ENCODE results near the gene EPHB1. TPM values are rescaled to one million over a fixed set of nuclear protein-coding genes. Genes with fewer than 3 reads are reported as not detected.
"Not testable (repeated sequence)": the region's sequence is repeated elsewhere in the genome, so short reads cannot be mapped to it uniquely, and the experiment has no call there.

The EPHB1 gene
- total and polyA plus RNA-seq, 4 donors: 0.23 to 1.7 (median 0.52) TPM

DNA sequence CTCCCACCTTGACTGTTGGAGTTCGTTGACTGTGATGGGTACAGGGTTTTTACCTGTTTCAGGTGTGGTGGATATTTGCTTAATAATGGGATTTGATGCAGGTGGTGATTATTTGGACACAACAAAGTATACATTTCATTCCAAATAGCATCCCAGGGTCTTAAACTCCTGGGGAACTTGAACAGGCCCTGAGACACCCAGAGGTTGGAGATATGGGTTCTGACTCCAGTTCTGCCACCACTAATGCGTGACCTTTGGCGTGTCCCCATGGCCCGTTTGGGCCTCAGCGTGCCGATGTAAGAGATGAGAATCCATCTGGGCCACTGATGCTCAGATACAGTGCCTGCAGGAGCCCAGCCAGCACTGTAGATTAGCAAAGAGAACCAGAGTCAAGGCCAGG, 264.5 kb downstream of the EPHB1 start:
- WGBS: 84% methylated on average over 6 of the region's 6 CpGs
- H3K4me1 ChIP-seq (ENCODE audit: control insufficient read depth in 4 of 4, insufficient read depth in 4 of 4, low read length in 3 of 4): no peaks in the 10 kb centered on the region
- TF ChIP-seq GABPA (IDR thresholded peaks at IDR 0.05 in 1 of 2, conservative IDR thresholded peaks at IDR 0.05 in 1 of 2): no peak
- TF ChIP-seq, protein P1, sequence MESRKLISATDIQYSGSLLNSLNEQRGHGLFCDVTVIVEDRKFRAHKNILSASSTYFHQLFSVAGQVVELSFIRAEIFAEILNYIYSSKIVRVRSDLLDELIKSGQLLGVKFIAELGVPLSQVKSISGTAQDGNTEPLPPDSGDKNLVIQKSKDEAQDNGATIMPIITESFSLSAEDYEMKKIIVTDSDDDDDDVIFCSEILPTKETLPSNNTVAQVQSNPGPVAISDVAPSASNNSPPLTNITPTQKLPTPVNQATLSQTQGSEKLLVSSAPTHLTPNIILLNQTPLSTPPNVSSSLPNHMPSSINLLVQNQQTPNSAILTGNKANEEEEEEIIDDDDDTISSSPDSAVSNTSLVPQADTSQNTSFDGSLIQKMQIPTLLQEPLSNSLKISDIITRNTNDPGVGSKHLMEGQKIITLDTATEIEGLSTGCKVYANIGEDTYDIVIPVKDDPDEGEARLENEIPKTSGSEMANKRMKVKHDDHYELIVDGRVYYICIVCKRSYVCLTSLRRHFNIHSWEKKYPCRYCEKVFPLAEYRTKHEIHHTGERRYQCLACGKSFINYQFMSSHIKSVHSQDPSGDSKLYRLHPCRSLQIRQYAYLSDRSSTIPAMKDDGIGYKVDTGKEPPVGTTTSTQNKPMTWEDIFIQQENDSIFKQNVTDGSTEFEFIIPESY (IDR thresholded peaks at IDR 0.05): no peak
- TF ChIP-seq, protein P2, sequence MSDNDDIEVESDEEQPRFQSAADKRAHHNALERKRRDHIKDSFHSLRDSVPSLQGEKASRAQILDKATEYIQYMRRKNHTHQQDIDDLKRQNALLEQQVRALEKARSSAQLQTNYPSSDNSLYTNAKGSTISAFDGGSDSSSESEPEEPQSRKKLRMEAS (IDR thresholded peaks at IDR 0.05): no peak
- no peak for TF ChIP-seq FOXA1 (IDR thresholded peaks at IDR 0.05)
- TF ChIP-seq EGR1 (IDR thresholded peaks at IDR 0.05; ENCODE audit: low read depth in 2 of 2): no peak
- TF ChIP-seq, protein P3, sequence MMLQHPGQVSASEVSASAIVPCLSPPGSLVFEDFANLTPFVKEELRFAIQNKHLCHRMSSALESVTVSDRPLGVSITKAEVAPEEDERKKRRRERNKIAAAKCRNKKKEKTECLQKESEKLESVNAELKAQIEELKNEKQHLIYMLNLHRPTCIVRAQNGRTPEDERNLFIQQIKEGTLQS (IDR thresholded peaks at IDR 0.05): no peak
- no peak for TF ChIP-seq HNF4G (IDR thresholded peaks at IDR 0.05)
- no peak for TF ChIP-seq SP1 (IDR thresholded peaks at IDR 0.05)
- no peak for TF ChIP-seq TAF1 (conservative IDR thresholded peaks at IDR 0.05)

DNA sequence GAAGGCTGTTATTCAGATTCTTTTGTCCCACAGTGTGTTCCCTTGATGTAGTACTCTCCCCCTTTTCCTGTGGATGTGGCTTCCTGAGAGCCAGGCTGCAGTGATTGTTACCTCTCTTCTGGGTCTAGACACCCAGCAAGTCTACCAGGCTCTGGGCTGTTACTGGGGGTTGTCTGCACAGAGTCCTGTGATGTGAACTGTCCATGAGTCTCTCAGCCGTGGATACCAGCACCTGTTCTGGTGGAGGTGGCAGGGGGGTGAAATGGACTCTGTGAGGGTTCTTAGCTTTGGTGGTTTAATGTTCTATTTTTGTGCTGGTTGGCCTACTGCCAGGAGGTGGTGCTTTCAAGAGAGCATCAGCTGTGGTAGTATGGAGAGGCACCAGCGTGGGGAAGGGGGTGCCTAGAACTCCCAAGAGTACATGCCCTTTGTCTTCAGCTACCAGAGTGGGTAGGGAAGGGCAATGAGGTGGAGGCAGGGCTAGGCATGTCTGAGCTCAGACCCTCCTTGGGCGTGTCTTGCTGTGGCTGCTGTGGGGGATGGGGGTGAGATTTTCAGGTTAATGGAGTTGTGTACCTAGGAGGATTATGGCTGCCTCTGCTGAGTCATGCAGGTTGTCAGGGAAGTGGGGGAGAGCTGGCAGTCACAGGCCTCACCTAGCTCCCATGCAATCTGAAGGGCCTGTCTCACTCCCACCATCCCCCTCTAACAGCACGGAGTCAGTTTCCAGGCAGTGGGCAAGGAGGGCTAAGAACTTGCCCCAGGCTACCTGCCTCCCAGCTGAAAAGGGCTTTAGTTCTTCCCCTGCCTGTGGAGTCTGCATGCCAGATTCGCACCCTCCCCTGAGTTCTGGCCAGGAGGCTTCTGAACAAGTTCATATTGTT, 272.0 kb downstream of the EPHB1 start:
- H3K4me3 ChIP-seq (ENCODE audit: low read depth in 1 of 3, low read length in 3 of 3); H3K36me3 ChIP-seq (ENCODE audit: control insufficient read depth in 4 of 4, insufficient read depth in 3 of 4, low read depth in 1 of 4, low read length in 3 of 4); H3K9ac ChIP-seq (ENCODE audit: low read depth in 1 of 2, low read length in 2 of 2); H3K27ac ChIP-seq (ENCODE audit: low read depth in 1 of 2, low read length in 2 of 2); H3K4me1 ChIP-seq (ENCODE audit: control insufficient read depth in 4 of 4, insufficient read depth in 4 of 4, low read length in 3 of 4); H3K27me3 ChIP-seq (ENCODE audit: control insufficient read depth in 4 of 4, insufficient read depth in 4 of 4, low read length in 3 of 4); H3K9me3 ChIP-seq (ENCODE audit: control insufficient read depth in 4 of 4, low read length in 3 of 4); DNase-seq (ENCODE audit: low spot score): not testable (repeated sequence)
- 82% methylated on average over 5 of the region's 5 CpGs for WGBS

More for the DNA sequence above, 264.5 kb downstream of the EPHB1 start:
- Histone ChIP-seq H3K27me3 (ENCODE audit: control insufficient read depth in 4 of 4, insufficient read depth in 4 of 4, low read length in 3 of 4) (no peaks in the 10 kb centered on the region), H3K27ac (ENCODE audit: low read depth in 1 of 2, low read length in 2 of 2) (no peak overlapping the region), H3K36me3 (ENCODE audit: control insufficient read depth in 4 of 4, insufficient read depth in 3 of 4, low read depth in 1 of 4, low read length in 3 of 4) (no peaks in the 10 kb centered on the region), H3K4me3 (ENCODE audit: low read depth in 1 of 3, low read length in 3 of 3) (no peak overlapping the region), H3K9ac (ENCODE audit: low read depth in 1 of 2, low read length in 2 of 2) (no peak overlapping the region), H3K9me3 (ENCODE audit: control insufficient read depth in 4 of 4, low read length in 3 of 4) (no peaks in the 10 kb centered on the region)
- no peak for DNase-seq (ENCODE audit: low spot score)

DNA sequence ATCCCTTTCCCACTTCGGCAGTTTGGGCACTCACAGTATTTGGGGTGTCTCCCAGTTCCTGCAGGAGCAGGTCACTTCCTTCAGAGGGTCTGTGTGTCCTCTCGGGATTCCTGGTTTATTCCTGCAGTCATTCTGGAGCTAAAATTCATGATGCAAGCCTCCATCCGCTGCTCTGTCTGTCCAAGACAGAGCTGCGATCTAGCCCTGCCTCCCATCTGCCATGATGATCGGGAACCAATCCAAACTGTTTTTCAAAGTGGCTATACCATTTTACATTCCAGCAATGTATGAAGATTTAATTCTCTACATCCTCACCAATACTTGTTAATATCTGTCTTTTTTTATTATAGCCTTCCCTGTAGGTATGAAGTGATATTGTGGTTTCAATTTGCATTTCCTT, 273.0 kb downstream of the EPHB1 start:
- H3K27ac ChIP-seq (ENCODE audit: low read depth in 1 of 2, low read length in 2 of 2): no peak overlapping the region
- no peak overlapping the region for H3K9ac ChIP-seq (ENCODE audit: low read depth in 1 of 2, low read length in 2 of 2)
- TF ChIP-seq, protein P4, sequence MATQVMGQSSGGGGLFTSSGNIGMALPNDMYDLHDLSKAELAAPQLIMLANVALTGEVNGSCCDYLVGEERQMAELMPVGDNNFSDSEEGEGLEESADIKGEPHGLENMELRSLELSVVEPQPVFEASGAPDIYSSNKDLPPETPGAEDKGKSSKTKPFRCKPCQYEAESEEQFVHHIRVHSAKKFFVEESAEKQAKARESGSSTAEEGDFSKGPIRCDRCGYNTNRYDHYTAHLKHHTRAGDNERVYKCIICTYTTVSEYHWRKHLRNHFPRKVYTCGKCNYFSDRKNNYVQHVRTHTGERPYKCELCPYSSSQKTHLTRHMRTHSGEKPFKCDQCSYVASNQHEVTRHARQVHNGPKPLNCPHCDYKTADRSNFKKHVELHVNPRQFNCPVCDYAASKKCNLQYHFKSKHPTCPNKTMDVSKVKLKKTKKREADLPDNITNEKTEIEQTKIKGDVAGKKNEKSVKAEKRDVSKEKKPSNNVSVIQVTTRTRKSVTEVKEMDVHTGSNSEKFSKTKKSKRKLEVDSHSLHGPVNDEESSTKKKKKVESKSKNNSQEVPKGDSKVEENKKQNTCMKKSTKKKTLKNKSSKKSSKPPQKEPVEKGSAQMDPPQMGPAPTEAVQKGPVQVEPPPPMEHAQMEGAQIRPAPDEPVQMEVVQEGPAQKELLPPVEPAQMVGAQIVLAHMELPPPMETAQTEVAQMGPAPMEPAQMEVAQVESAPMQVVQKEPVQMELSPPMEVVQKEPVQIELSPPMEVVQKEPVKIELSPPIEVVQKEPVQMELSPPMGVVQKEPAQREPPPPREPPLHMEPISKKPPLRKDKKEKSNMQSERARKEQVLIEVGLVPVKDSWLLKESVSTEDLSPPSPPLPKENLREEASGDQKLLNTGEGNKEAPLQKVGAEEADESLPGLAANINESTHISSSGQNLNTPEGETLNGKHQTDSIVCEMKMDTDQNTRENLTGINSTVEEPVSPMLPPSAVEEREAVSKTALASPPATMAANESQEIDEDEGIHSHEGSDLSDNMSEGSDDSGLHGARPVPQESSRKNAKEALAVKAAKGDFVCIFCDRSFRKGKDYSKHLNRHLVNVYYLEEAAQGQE (IDR thresholded peaks at IDR 0.05): no peak
- TF ChIP-seq, protein P2 (IDR thresholded peaks at IDR 0.05): no peak
- TF ChIP-seq NR2F2 (IDR thresholded peaks at IDR 0.05): no peak
- TF ChIP-seq RAD21 (IDR thresholded peaks at IDR 0.05): no peak
- TF ChIP-seq HNF4G (IDR thresholded peaks at IDR 0.05): no peak
- no peak for TF ChIP-seq RXRA (IDR thresholded peaks at IDR 0.05)
- TF ChIP-seq FOXA1 (IDR thresholded peaks at IDR 0.05): no peak
- no peak for TF ChIP-seq EGR1 (IDR thresholded peaks at IDR 0.05; ENCODE audit: low read depth in 2 of 2)
- TF ChIP-seq, protein P3 (IDR thresholded peaks at IDR 0.05): no peak
- TF ChIP-seq, protein P1 (IDR thresholded peaks at IDR 0.05): no peak
- TF ChIP-seq GABPA (IDR thresholded peaks at IDR 0.05 in 1 of 2, conservative IDR thresholded peaks at IDR 0.05 in 1 of 2): no peak
- TF ChIP-seq, protein P5, sequence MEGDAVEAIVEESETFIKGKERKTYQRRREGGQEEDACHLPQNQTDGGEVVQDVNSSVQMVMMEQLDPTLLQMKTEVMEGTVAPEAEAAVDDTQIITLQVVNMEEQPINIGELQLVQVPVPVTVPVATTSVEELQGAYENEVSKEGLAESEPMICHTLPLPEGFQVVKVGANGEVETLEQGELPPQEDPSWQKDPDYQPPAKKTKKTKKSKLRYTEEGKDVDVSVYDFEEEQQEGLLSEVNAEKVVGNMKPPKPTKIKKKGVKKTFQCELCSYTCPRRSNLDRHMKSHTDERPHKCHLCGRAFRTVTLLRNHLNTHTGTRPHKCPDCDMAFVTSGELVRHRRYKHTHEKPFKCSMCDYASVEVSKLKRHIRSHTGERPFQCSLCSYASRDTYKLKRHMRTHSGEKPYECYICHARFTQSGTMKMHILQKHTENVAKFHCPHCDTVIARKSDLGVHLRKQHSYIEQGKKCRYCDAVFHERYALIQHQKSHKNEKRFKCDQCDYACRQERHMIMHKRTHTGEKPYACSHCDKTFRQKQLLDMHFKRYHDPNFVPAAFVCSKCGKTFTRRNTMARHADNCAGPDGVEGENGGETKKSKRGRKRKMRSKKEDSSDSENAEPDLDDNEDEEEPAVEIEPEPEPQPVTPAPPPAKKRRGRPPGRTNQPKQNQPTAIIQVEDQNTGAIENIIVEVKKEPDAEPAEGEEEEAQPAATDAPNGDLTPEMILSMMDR (IDR thresholded peaks at IDR 0.05; ENCODE audit: low read depth, low read length, missing input control): no peak
- H3K9me3 ChIP-seq (ENCODE audit: control insufficient read depth in 4 of 4, low read length in 3 of 4): no peaks in the 10 kb centered on the region
- H3K27me3 ChIP-seq (ENCODE audit: control insufficient read depth in 4 of 4, insufficient read depth in 4 of 4, low read length in 3 of 4): no peaks in the 10 kb centered on the region
- no peak overlapping the region for H3K4me3 ChIP-seq (ENCODE audit: low read depth in 1 of 3, low read length in 3 of 3)
- no peaks in the 10 kb centered on the region for H3K36me3 ChIP-seq (ENCODE audit: control insufficient read depth in 4 of 4, insufficient read depth in 3 of 4, low read depth in 1 of 4, low read length in 3 of 4)
- no peak for DNase-seq (ENCODE audit: low spot score)
- H3K4me1 ChIP-seq (ENCODE audit: control insufficient read depth in 4 of 4, insufficient read depth in 4 of 4, low read length in 3 of 4): no peaks in the 10 kb centered on the region
- 89% methylated on average over 5 of the region's 5 CpGs for WGBS
